PC-3 (cell line): ENCODE results near the gene HOXC11. TPM values are rescaled to one million over a fixed set of nuclear protein-coding genes. Genes with fewer than 3 reads are reported as not detected.

Experiments
- ATAC-seq: fragments of 200-7000 bp; cut with Tn5 transposase; 2 replicates; pipeline ENCODE4 v1.9.1; 2020; ENCODE audit warnings: mild to moderate bottlenecking, moderate library complexity
- BruUV-seq: library from RNA; stranded (reverse); fragments of 400-500 nt; replicated peaks from 2 replicates; lab custom pipeline; 2021; lab: Mats Ljungman, UMichigan
- CTCF ChIA-PET: fragments of 300-600 bp; sonication (Branson Sonifier 250); formaldehyde crosslinking; loops from one replicate; lab custom pipeline; 2022; ENCODE audit warnings: antibody characterized with exemption; lab: Charles Lee
- POLR2A ChIA-PET: fragments of 300-600 bp; sonication (Branson Sonifier 250); formaldehyde crosslinking; loops from one replicate; lab custom pipeline; 2022; ENCODE audit warnings: antibody characterized with exemption; ENCODE audit not compliant: unreplicated experiment; lab: Charles Lee
- DNase-seq: peaks from one replicate; pipeline ENCODE4 v3.0.0-alpha.2; 2015
- H2AFZ ChIP-seq: fragments of 300-600 bp; sonication (generic); 2 replicates; pipeline ENCODE4 v1.6.0; 2016; ENCODE audit warnings: antibody characterized with exemption, low read length
- H3F3A ChIP-seq: fragments of 300-600 bp; sonication (generic); one replicate; pipeline ENCODE4 v1.6.0; 2017; ENCODE audit warnings: antibody characterized with exemption, low read length, control low read depth, mild to moderate bottlenecking; ENCODE audit not compliant: unreplicated experiment
- H3K27ac ChIP-seq: fragments of 300-600 bp; sonication (generic); 2 replicates; pipeline ENCODE4 v1.5.1; 2016; ENCODE audit warnings: mild to moderate bottlenecking, low read length
- H3K27me3 ChIP-seq: fragments of 300-600 bp; sonication (generic); 2 replicates; pipeline ENCODE4 v1.6.1; 2016; ENCODE audit warnings: low read length, mixed read lengths
- H3K36me3 ChIP-seq: fragments of 300-600 bp; sonication (generic); 2 replicates; pipeline ENCODE4 v1.6.1; 2016; ENCODE audit warnings: low read depth, mixed run types, low read length, mixed read lengths
- H3K4me1 ChIP-seq: fragments of 300-600 bp; sonication (generic); 2 replicates; pipeline ENCODE4 v1.5.1; 2016; ENCODE audit warnings: low read length; ENCODE audit not compliant: insufficient read depth
- H3K4me2 ChIP-seq: fragments of 300-600 bp; sonication (generic); 2 replicates; pipeline ENCODE4 v1.6.0; 2016; ENCODE audit warnings: low read length
- H3K4me3 ChIP-seq: fragments of 300-600 bp; sonication (generic); 2 replicates; pipeline ENCODE4 v1.5.1; 2016; ENCODE audit warnings: mild to moderate bottlenecking, low read length, mixed read lengths
- H3K79me2 ChIP-seq: fragments of 300-600 bp; sonication (generic); 2 replicates; pipeline ENCODE4 v1.6.1; 2017; ENCODE audit warnings: low read length, mixed read lengths
- H3K9ac ChIP-seq: fragments of 300-600 bp; sonication (generic); 2 replicates; pipeline ENCODE4 v1.6.0; 2016; ENCODE audit warnings: mild to moderate bottlenecking, low read length
- H3K9me2 ChIP-seq: fragments of 300-600 bp; sonication (generic); replicated peaks from 2 replicates; pipeline ENCODE4 v1.6.1; 2016; ENCODE audit warnings: mixed run types, low read length, mixed read lengths
- H3K9me3 ChIP-seq: fragments of 300-600 bp; sonication (generic); 2 replicates; pipeline ENCODE4 v1.6.1; 2016; ENCODE audit warnings: low read length, mixed read lengths
- H4K20me1 ChIP-seq: fragments of 300-600 bp; sonication (generic); 2 replicates; pipeline ENCODE4 v1.6.1; 2016; ENCODE audit warnings: low read length, mixed read lengths
- CTCF ChIP-seq: fragments of 300-600 bp; sonication (generic); conservative IDR thresholded peaks from 2 replicates; pipeline ENCODE4 v1.5.1; 2017; ENCODE audit warnings: antibody characterized with exemption, low read depth, mild to moderate bottlenecking, low read length
- EZH2 ChIP-seq: fragments of 300-600 bp; sonication (generic); IDR thresholded peaks from one replicate; pipeline ENCODE4 v1.6.1; 2017; ENCODE audit warnings: antibody characterized with exemption, mild to moderate bottlenecking, low read length; ENCODE audit not compliant: unreplicated experiment
- EZH2phosphoT487 ChIP-seq: fragments of 300-600 bp; sonication (generic); IDR thresholded peaks from 2 replicates; pipeline ENCODE4 v1.6.1; 2018; ENCODE audit warnings: mild to moderate bottlenecking, antibody characterized with exemption, low read length, borderline replicate concordance
- intact Hi-C: fragments of 100-400 bp; cut with micrococcal nuclease; formaldehyde crosslinking; loops from 2 replicates; pipeline ENCODE4 v1.9.0; 2023
- total RNA-seq: library from RNA; depleted of rRNA; stranded (reverse); fragments of >200 nt; gene quantifications from 2 replicates; pipeline ENCODE4 v1.2.3, GENCODE V29; 2014

The HOXC11 gene
- total RNA-seq, 1 experiment from 2014 or later: 0.84 TPM

GRCh38 chr12:53955776-53956250 lies 17.1 kb upstream of the HOXC11 start:
- ChIA-PET POLR2A (no interaction called here), CTCF (no interaction called here)
- no peak overlapping the region for H3K4me3 ChIP-seq
- intact Hi-C loops: no loop called here
- no peaks in the 10 kb centered on the region for H3K9me2 ChIP-seq
- ATAC-seq: no peak
- no peaks in the 10 kb centered on the region for H3K27me3 ChIP-seq
- no peaks in the 10 kb centered on the region for H3F3A ChIP-seq
- no peak overlapping the region for H3K27ac ChIP-seq
- no peak overlapping the region for H2AFZ ChIP-seq
- no peaks in the 10 kb centered on the region for H3K9me3 ChIP-seq
- H3K4me1 ChIP-seq: no peaks in the 10 kb centered on the region
- TF ChIP-seq EZH2phosphoT487 (no peak), EZH2 (no peak), CTCF (no peak)
- H3K36me3 ChIP-seq: no peaks in the 10 kb centered on the region
- no peak overlapping the region for H3K4me2 ChIP-seq
- H3K9ac ChIP-seq: no peak overlapping the region
- H3K79me2 ChIP-seq: no peaks in the 10 kb centered on the region
- BruUV-seq: no TSS peak
- DNase-seq: no peak
- no peaks in the 10 kb centered on the region for H4K20me1 ChIP-seq

GRCh38 chr12:53956251-53956887 lies 16.6 kb upstream of the HOXC11 start:
- H4K20me1 ChIP-seq: no peaks in the 10 kb centered on the region
- no peaks in the 10 kb centered on the region for H3K4me1 ChIP-seq
- POLR2A ChIA-PET: no interaction called here
- no peak for DNase-seq
- H3K9me2 ChIP-seq: no peaks in the 10 kb centered on the region
- H3F3A ChIP-seq: no peaks in the 10 kb centered on the region
- no peak overlapping the region for H3K27ac ChIP-seq
- ATAC-seq: peak; percentile 65
- H3K4me3 ChIP-seq: no peak overlapping the region
- H3K27me3 ChIP-seq: no peaks in the 10 kb centered on the region
- no peak overlapping the region for H3K9ac ChIP-seq
- TF ChIP-seq EZH2: no peak
- H3K36me3 ChIP-seq: no peaks in the 10 kb centered on the region
- CTCF ChIA-PET: no interaction called here
- H3K79me2 ChIP-seq: no peaks in the 10 kb centered on the region
- 0 out of 2 replicates have a peak overlapping the region, but pooled peaks have one; percentile 6 for H3K4me2 ChIP-seq
- H3K9me3 ChIP-seq: no peaks in the 10 kb centered on the region
- BruUV-seq: no TSS peak
- H2AFZ ChIP-seq: peak overlapping the region; percentile 52
- intact Hi-C loops: no loop called here

- Histone ChIP-seq H3K9ac (no peak overlapping the region), H3K36me3 (no peaks in the 10 kb centered on the region), H4K20me1 (no peaks in the 10 kb centered on the region), H3K79me2 (no peaks in the 10 kb centered on the region), H3K9me2 (no peaks in the 10 kb centered on the region), H3K9me3 (no peaks in the 10 kb centered on the region), H2AFZ (peak overlapping the region; percentile 52), H3K4me2 (no peak overlapping the region), H3F3A (no peaks in the 10 kb centered on the region), H3K4me1 (no peaks in the 10 kb centered on the region), H3K27ac (no peak overlapping the region), H3K27me3 (no peaks in the 10 kb centered on the region), H3K4me3 (no peak overlapping the region)
- ChIA-PET POLR2A (no interaction called here), CTCF (no interaction called here)
- intact Hi-C loops: no loop called here
- no peak for ATAC-seq
- no peak for DNase-seq
- BruUV-seq: no TSS peak
- TF ChIP-seq EZH2phosphoT487 (no peak), CTCF (no peak), EZH2 (no peak)
Observed at GRCh38 chr12:53956914-53957536, 15.9 kb upstream of the HOXC11 start.
